ENCODE measurements around the gene DCUN1D3.

GRCh38 chr16:20920799-20921198 lies 20.6 kb upstream of the DCUN1D3 start:
- TF ChIP-seq CTCF (IDR thresholded peaks at IDR 0.05) (no peak), EP300 (IDR thresholded peaks at IDR 0.05) (no peak), KDM1A (IDR thresholded peaks at IDR 0.05; ENCODE audit: low read depth) (no peak), POLR2A (IDR thresholded peaks at IDR 0.05; ENCODE audit: low read length) (no peak)
